Body of pancreas (tissue), 4 donors: ENCODE data around the gene APOL2.

Experiments used
- POLR2A ChIP-seq, 3 donors: fragments of 450-650 bp; IDR thresholded peaks; one replicate each; pipeline ENCODE4 v1.6.1; 2016; ENCODE audit warnings: antibody characterized with exemption in 3 of 3, mild to moderate bottlenecking in 2 of 3
- TF ChIP-seq, protein P1 (sequence below), 7 experiments: fragments of 450-650 bp in 4 of 7; fragments of 200-600 bp in 3 of 7; sonication (generic) in 3 of 7; IDR thresholded peaks; one replicate each; pipeline ENCODE4 v1.5.1; 2016 to 2019; ENCODE audit warnings: antibody characterized with exemption in 7 of 7

DNA sequence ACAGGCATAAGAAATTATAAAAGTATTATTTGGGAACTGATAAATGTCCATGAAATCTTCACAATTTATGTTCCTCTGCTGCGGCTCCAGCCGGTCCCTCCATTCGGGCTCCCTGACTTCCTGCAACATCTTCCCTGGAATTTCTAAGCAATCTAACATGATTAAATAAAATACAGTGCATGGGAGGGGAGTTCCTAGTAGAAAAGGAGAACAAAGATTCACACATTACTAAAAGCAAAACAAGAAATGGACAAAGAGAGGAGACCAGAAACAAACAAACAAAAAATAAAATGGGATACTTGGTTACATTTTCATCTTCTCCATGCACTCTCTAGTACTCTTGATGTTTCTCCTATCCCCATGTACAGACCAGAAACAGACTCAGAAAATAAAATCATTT, 29.1 kb downstream of the APOL2 start:
- TF ChIP-seq POLR2A (IDR thresholded peaks at IDR 0.05): no peak
- TF ChIP-seq, protein P1, sequence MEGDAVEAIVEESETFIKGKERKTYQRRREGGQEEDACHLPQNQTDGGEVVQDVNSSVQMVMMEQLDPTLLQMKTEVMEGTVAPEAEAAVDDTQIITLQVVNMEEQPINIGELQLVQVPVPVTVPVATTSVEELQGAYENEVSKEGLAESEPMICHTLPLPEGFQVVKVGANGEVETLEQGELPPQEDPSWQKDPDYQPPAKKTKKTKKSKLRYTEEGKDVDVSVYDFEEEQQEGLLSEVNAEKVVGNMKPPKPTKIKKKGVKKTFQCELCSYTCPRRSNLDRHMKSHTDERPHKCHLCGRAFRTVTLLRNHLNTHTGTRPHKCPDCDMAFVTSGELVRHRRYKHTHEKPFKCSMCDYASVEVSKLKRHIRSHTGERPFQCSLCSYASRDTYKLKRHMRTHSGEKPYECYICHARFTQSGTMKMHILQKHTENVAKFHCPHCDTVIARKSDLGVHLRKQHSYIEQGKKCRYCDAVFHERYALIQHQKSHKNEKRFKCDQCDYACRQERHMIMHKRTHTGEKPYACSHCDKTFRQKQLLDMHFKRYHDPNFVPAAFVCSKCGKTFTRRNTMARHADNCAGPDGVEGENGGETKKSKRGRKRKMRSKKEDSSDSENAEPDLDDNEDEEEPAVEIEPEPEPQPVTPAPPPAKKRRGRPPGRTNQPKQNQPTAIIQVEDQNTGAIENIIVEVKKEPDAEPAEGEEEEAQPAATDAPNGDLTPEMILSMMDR (IDR thresholded peaks at IDR 0.05): no peak
